Measurements from ENCODE around the gene ABCC11.

Gene ABCC11

GRCh38 chr16:48117217-48118105 is 129.9 kb downstream of the ABCC11 start:
- peak; percentile 38 for DNase-seq (ENCODE audit: low read depth)
- TF ChIP-seq CTCF (IDR thresholded peaks at IDR 0.05; ENCODE audit: insufficient read depth, low read depth, low read length, missing control alignments) = peak; percentile 62
- H3K4me3 ChIP-seq (ENCODE audit: low read length) = no peak overlapping the region
